ENCODE results near the gene PRKAG2.

DNA sequence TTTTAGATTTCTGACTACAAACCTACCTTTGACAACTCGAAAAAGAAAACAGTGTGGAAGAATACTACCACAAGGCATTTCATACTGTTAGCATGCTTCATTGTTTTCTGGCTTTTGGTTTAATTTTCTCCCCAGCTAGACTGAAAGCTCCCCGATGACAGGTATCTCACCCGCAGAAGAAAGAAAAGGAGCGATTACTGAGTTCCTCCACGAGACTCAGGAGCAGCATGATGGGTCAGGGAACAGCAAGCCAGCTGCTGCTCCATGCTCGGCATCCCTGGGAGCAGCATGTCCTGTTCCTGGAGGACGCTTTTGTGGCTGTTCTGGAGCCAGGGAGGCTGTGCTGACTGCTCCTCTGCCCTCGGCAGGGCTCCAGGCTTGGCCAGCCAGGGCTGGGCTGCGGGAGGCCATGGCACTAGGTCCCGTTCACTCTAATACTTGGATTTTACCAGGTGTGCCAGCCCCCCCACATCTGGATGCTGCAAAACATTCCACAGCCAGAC lies 133.4 kb downstream of the PRKAG2 start:
- TF ChIP-seq, protein P1, sequence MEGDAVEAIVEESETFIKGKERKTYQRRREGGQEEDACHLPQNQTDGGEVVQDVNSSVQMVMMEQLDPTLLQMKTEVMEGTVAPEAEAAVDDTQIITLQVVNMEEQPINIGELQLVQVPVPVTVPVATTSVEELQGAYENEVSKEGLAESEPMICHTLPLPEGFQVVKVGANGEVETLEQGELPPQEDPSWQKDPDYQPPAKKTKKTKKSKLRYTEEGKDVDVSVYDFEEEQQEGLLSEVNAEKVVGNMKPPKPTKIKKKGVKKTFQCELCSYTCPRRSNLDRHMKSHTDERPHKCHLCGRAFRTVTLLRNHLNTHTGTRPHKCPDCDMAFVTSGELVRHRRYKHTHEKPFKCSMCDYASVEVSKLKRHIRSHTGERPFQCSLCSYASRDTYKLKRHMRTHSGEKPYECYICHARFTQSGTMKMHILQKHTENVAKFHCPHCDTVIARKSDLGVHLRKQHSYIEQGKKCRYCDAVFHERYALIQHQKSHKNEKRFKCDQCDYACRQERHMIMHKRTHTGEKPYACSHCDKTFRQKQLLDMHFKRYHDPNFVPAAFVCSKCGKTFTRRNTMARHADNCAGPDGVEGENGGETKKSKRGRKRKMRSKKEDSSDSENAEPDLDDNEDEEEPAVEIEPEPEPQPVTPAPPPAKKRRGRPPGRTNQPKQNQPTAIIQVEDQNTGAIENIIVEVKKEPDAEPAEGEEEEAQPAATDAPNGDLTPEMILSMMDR (IDR thresholded peaks at IDR 0.05; ENCODE audit: low read depth, low read length, missing input control) = no peak
- no peak for TF ChIP-seq MAX (IDR thresholded peaks at IDR 0.05)
- TF ChIP-seq, protein P2, sequence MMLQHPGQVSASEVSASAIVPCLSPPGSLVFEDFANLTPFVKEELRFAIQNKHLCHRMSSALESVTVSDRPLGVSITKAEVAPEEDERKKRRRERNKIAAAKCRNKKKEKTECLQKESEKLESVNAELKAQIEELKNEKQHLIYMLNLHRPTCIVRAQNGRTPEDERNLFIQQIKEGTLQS (IDR thresholded peaks at IDR 0.05) = no peak
- TF ChIP-seq, protein P3, sequence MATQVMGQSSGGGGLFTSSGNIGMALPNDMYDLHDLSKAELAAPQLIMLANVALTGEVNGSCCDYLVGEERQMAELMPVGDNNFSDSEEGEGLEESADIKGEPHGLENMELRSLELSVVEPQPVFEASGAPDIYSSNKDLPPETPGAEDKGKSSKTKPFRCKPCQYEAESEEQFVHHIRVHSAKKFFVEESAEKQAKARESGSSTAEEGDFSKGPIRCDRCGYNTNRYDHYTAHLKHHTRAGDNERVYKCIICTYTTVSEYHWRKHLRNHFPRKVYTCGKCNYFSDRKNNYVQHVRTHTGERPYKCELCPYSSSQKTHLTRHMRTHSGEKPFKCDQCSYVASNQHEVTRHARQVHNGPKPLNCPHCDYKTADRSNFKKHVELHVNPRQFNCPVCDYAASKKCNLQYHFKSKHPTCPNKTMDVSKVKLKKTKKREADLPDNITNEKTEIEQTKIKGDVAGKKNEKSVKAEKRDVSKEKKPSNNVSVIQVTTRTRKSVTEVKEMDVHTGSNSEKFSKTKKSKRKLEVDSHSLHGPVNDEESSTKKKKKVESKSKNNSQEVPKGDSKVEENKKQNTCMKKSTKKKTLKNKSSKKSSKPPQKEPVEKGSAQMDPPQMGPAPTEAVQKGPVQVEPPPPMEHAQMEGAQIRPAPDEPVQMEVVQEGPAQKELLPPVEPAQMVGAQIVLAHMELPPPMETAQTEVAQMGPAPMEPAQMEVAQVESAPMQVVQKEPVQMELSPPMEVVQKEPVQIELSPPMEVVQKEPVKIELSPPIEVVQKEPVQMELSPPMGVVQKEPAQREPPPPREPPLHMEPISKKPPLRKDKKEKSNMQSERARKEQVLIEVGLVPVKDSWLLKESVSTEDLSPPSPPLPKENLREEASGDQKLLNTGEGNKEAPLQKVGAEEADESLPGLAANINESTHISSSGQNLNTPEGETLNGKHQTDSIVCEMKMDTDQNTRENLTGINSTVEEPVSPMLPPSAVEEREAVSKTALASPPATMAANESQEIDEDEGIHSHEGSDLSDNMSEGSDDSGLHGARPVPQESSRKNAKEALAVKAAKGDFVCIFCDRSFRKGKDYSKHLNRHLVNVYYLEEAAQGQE (IDR thresholded peaks at IDR 0.05) = peak; percentile 73
- no peak for TF ChIP-seq ZBTB33 (IDR thresholded peaks at IDR 0.05)
- TF ChIP-seq SP1 (IDR thresholded peaks at IDR 0.05) = peak; percentile 71
- TF ChIP-seq FOXA1 (IDR thresholded peaks at IDR 0.05) = no peak
